C4-2B (cell line): Measurements from ENCODE around the gene GPS1.

Experiments
- ZFX ChIP-seq: fragments of 450-650 bp; IDR thresholded peaks from 2 replicates; pipeline ENCODE4 v1.6.1; 2017
- TF ChIP-seq, protein P1 (sequence below): fragments of 450-650 bp; conservative IDR thresholded peaks from 2 replicates; pipeline ENCODE4 v1.5.1; 2017; ENCODE audit warnings: mild to moderate bottlenecking

DNA sequence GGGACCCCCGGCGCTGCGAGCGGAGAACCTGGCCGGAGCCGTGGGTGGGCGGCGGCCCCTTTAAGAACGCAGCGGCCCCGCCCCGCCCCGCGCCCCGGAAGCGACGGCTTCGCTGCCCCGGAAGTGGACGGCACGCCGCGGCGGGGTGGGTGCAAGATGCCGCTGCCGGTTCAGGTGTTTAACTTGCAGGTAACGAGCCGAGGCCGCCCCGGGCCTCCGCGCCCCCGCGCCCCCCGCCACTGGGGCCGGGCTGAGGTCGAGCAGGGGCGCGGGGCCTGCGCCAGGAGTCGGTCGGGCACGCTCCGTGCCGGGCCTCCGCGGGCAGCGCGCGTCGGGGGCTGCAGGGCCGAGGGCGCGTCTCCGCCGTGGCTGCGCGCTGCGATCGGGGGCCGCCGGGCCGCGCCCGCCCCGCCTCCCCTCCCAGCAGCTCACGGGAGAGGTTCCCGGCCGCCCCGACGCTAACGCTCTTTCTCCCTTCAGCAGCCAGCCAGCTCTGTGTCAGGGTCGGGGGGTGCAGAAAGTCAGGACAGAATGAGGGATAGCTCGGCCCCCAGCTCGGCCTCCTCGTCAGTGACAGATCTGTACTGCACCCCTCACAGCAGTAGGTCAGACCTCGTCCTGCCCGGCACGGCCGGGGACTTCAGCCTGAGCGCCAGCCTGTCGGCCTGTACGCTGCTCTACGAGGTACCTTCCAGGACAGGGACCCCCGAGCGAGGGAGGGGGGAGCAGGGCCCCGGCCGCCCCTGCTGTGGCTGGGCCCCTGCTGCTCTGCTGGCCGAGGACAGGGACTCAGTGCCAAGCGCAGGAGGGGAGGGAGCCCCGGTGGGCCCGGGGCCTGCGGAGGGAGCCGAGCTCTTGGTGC lies at the start of gene GPS1, which contains the start of gene RFNG:
- TF ChIP-seq, protein P1, sequence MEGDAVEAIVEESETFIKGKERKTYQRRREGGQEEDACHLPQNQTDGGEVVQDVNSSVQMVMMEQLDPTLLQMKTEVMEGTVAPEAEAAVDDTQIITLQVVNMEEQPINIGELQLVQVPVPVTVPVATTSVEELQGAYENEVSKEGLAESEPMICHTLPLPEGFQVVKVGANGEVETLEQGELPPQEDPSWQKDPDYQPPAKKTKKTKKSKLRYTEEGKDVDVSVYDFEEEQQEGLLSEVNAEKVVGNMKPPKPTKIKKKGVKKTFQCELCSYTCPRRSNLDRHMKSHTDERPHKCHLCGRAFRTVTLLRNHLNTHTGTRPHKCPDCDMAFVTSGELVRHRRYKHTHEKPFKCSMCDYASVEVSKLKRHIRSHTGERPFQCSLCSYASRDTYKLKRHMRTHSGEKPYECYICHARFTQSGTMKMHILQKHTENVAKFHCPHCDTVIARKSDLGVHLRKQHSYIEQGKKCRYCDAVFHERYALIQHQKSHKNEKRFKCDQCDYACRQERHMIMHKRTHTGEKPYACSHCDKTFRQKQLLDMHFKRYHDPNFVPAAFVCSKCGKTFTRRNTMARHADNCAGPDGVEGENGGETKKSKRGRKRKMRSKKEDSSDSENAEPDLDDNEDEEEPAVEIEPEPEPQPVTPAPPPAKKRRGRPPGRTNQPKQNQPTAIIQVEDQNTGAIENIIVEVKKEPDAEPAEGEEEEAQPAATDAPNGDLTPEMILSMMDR: no peak
- peak; percentile 77 for TF ChIP-seq ZFX
